ENCODE results near the gene C6orf62. TPM values are rescaled to one million over a fixed set of nuclear protein-coding genes. Genes with fewer than 3 reads are reported as not detected.

C6orf62 gene
- polyA plus RNA-seq, 1 of the 3 experiments (the other 2 are of a cell fraction), result 36.0 TPM

DNA sequence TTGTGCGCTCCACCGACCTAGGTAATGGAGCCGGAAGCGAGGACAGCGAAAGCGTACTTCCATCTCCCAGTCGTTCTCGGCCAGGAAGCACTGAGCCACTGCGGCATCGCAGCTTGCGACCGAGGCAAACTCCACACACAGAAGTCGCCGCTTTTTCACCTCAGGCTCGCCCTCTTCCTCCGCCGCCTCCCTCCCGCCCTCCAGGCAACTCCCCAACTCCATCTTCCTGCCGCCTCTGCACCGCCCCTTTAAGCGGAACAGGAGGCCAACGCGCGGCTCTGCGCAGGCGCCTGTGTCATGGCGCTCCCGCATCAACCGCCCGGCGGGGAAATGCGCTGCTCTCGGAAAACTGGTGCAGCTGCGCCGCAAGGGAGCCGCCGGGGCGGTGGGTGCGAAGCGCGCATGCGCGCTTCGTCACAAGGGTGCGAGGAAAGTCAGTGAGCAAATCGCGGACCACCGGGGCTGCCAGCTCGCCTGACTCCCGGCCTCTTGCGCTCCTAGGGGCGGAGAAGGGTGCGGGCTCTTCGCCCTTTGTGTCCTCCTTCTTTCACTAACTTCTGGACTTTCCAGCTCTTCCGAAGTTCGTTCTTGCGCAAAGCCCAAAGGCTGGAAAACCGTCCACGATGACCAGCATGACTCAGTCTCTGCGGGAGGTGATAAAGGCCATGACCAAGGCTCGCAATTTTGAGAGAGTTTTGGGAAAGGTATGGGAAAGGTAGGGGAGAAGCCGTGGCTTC is 52.1 kb downstream of the C6orf62 start, which contains the start of the genes ACOT13 and TDP2 (continued):
- TF ChIP-seq GABPA (IDR thresholded peaks at IDR 0.05; ENCODE audit: low read depth), result peak; percentile 70
- no peak for TF ChIP-seq RFX5 (IDR thresholded peaks at IDR 0.05; ENCODE audit: low read length)
- TF ChIP-seq, protein P1, sequence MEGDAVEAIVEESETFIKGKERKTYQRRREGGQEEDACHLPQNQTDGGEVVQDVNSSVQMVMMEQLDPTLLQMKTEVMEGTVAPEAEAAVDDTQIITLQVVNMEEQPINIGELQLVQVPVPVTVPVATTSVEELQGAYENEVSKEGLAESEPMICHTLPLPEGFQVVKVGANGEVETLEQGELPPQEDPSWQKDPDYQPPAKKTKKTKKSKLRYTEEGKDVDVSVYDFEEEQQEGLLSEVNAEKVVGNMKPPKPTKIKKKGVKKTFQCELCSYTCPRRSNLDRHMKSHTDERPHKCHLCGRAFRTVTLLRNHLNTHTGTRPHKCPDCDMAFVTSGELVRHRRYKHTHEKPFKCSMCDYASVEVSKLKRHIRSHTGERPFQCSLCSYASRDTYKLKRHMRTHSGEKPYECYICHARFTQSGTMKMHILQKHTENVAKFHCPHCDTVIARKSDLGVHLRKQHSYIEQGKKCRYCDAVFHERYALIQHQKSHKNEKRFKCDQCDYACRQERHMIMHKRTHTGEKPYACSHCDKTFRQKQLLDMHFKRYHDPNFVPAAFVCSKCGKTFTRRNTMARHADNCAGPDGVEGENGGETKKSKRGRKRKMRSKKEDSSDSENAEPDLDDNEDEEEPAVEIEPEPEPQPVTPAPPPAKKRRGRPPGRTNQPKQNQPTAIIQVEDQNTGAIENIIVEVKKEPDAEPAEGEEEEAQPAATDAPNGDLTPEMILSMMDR (IDR thresholded peaks at IDR 0.05), result peak; percentile 58
- peak; percentile 16; the same call in 1 of the 2 replicates for TF ChIP-seq JUND (IDR thresholded peaks at IDR 0.05)
- peak; percentile 95 for TF ChIP-seq NRF1 (IDR thresholded peaks at IDR 0.05; ENCODE audit: low read depth, low read length)
- TF ChIP-seq TEAD4 (IDR thresholded peaks at IDR 0.05; ENCODE audit: borderline replicate concordance, insufficient read depth), result 0 out of 2 replicates have a peak, but pooled peaks have one; percentile 5
- TF ChIP-seq RXRA (IDR thresholded peaks at IDR 0.05; ENCODE audit: borderline replicate concordance, low read depth), result no peak
- TF ChIP-seq RCOR1 (IDR thresholded peaks at IDR 0.05; ENCODE audit: low read length), result peak; percentile 21; the same call in 1 of the 2 replicates
- TF ChIP-seq ELF1 (IDR thresholded peaks at IDR 0.05), result peak; percentile 68
- no peak; a peak in 2 of 4 replicates for TF ChIP-seq EP300 (IDR thresholded peaks at IDR 0.05; ENCODE audit: borderline replicate concordance in 1 of 2, low read depth in 1 of 2, low read length in 1 of 2)
- TF ChIP-seq, protein P2, sequence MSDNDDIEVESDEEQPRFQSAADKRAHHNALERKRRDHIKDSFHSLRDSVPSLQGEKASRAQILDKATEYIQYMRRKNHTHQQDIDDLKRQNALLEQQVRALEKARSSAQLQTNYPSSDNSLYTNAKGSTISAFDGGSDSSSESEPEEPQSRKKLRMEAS (IDR thresholded peaks at IDR 0.05; ENCODE audit: low read depth), result peak; percentile 47

DNA sequence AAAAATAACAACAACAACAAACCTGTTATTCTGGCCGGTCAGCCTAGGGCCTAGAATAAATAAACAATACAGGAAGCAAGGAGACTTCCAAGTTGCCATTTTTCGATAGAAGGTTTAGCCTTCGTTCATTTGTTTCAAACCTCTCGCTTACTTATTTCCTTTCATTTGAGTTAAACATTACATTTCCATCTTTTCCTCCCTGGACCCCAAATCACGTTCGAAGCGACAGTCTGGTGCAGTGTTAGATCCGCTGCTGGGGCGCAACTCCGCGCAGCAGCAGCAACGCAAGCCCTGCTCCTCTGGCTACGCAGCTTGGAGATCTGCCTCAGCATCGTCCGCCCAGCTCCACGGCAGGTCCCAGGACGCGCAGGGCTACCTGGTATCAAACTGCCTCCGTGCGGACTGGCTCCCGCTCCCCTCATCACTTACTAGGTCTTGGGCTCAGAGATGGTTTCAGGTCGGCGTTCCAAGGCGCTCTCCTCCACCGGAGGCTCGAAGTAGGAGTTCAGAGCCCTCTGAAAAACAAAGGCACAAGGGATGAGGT is 52.8 kb downstream of the C6orf62 start:
- ChIA-PET POLR2A (interaction anchor here (0.9 to 1.6 kb wide), 4 partner anchors 13 to 85 kb away, joined by 3 to 12 read pairs (median 4); no protein-coding TSS in a partner anchor), CTCF (interaction anchor here (0.6 to 7.3 kb wide), 23 partner anchors 11 to 383 kb away, joined by 3 to 96 read pairs (median 4); partner anchors contain the start of genes ALDH5A1, C6orf62 and KIAA0319)
- peaks cover 51% of the 10 kb centered on the region for H3K79me2 ChIP-seq (ENCODE audit: insufficient read depth)
- no peaks in the 10 kb centered on the region for H3K9me2 ChIP-seq
- no peaks in the 10 kb centered on the region for H3K9me3 ChIP-seq
- DNase-seq, result peak; percentile 66
- peaks cover 3% of the 10 kb centered on the region for H3F3A ChIP-seq (replicated peaks; ENCODE audit: insufficient read depth)
- peaks cover 28 to 35% of the 10 kb centered on the region in 2 experiments for H3K36me3 ChIP-seq (replicated peaks in 1 of 2; ENCODE audit: control insufficient read depth in 1 of 2, insufficient read depth in 2 of 2, low read length in 1 of 2)
- peak overlapping the region; percentile 87 to 91; a peak in 3 of 4 replicates for H3K27ac ChIP-seq (ENCODE audit: low read depth in 2 of 2, low read length in 1 of 2)
- WGBS (ENCODE audit: low lambda C conversion rate), result 2% methylated on average over 25 of the region's 26 CpGs
- peaks cover 6 to 14% of the 10 kb centered on the region in 2 experiments; a peak in 2 of 4 replicates for H3K4me1 ChIP-seq (ENCODE audit: control insufficient read depth in 1 of 2, insufficient read depth in 2 of 2, low read depth in 1 of 2, low read length in 1 of 2)
- peak overlapping the region; percentile 86 for H3K9ac ChIP-seq
- H3K4me2 ChIP-seq, result peak overlapping the region; percentile 78
- H4K20me1 ChIP-seq (ENCODE audit: insufficient read depth), result no peaks in the 10 kb centered on the region
- H3K27me3 ChIP-seq (ENCODE audit: insufficient read depth), result no peaks in the 10 kb centered on the region
- H3K4me3 ChIP-seq (ENCODE audit: low read depth in 2 of 2, low read length in 1 of 2), result peak overlapping the region; percentile 67 to 82
- peak overlapping the region; percentile 89 for H2AFZ ChIP-seq (ENCODE audit: low read depth)
- TF ChIP-seq, protein P3, sequence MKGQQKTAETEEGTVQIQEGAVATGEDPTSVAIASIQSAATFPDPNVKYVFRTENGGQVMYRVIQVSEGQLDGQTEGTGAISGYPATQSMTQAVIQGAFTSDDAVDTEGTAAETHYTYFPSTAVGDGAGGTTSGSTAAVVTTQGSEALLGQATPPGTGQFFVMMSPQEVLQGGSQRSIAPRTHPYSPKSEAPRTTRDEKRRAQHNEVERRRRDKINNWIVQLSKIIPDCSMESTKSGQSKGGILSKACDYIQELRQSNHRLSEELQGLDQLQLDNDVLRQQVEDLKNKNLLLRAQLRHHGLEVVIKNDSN (IDR thresholded peaks at IDR 0.05; ENCODE audit: borderline replicate concordance, low read depth), result no peak
- TF ChIP-seq RCOR1 (IDR thresholded peaks at IDR 0.05; ENCODE audit: low read length) (no peak), ZBTB33 (IDR thresholded peaks at IDR 0.05; ENCODE audit: borderline replicate concordance, low read depth) (no peak), EZH2phosphoT487 (IDR thresholded peaks at IDR 0.05; ENCODE audit: borderline replicate concordance, low read depth) (no peak), JUND (IDR thresholded peaks at IDR 0.05) (no peak), ELF1 (IDR thresholded peaks at IDR 0.05) (no peak), RFX5 (IDR thresholded peaks at IDR 0.05; ENCODE audit: low read length) (no peak), NRF1 (IDR thresholded peaks at IDR 0.05; ENCODE audit: low read depth, low read length) (0 out of 2 replicates have a peak, but pooled peaks have one; percentile 16), CHD2 (IDR thresholded peaks at IDR 0.05; ENCODE audit: low read length, partially characterized antibody) (no peak), RAD21 (IDR thresholded peaks at IDR 0.05; ENCODE audit: low read length) (no peak), MXI1 (IDR thresholded peaks at IDR 0.05; ENCODE audit: low read depth, low read length) (peak; percentile 42; the same call in 1 of the 2 replicates), TEAD4 (IDR thresholded peaks at IDR 0.05; ENCODE audit: borderline replicate concordance, insufficient read depth) (no peak), TCF12 (IDR thresholded peaks at IDR 0.05) (no peak), FOXM1 (IDR thresholded peaks at IDR 0.05; ENCODE audit: low read depth) (no peak)
- TF ChIP-seq, protein P4, sequence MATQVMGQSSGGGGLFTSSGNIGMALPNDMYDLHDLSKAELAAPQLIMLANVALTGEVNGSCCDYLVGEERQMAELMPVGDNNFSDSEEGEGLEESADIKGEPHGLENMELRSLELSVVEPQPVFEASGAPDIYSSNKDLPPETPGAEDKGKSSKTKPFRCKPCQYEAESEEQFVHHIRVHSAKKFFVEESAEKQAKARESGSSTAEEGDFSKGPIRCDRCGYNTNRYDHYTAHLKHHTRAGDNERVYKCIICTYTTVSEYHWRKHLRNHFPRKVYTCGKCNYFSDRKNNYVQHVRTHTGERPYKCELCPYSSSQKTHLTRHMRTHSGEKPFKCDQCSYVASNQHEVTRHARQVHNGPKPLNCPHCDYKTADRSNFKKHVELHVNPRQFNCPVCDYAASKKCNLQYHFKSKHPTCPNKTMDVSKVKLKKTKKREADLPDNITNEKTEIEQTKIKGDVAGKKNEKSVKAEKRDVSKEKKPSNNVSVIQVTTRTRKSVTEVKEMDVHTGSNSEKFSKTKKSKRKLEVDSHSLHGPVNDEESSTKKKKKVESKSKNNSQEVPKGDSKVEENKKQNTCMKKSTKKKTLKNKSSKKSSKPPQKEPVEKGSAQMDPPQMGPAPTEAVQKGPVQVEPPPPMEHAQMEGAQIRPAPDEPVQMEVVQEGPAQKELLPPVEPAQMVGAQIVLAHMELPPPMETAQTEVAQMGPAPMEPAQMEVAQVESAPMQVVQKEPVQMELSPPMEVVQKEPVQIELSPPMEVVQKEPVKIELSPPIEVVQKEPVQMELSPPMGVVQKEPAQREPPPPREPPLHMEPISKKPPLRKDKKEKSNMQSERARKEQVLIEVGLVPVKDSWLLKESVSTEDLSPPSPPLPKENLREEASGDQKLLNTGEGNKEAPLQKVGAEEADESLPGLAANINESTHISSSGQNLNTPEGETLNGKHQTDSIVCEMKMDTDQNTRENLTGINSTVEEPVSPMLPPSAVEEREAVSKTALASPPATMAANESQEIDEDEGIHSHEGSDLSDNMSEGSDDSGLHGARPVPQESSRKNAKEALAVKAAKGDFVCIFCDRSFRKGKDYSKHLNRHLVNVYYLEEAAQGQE (IDR thresholded peaks at IDR 0.05; ENCODE audit: low read depth, low read length), result no peak
